Suprapubic skin (tissue), 4 donors: ENCODE measurements around the gene GRIK3. TPM values are rescaled to one million over a fixed set of nuclear protein-coding genes. Genes with fewer than 3 reads are reported as not detected.

Source experiments
- DNase-seq, 2 donors: peaks; one replicate each; pipeline ENCODE4 v3.0.0-alpha.2; 2019; ENCODE audit warnings: low spot score in 2 of 2
- H3K27ac ChIP-seq: fragments of 200-600 bp; sonication (generic); one replicate; pipeline ENCODE4 v1.5.1; 2019
- H3K27me3 ChIP-seq: fragments of 200-600 bp; sonication (generic); one replicate; pipeline ENCODE4 v1.5.1; 2019
- H3K36me3 ChIP-seq: fragments of 200-600 bp; sonication (generic); one replicate; pipeline ENCODE4 v1.5.1; 2019
- H3K4me1 ChIP-seq: fragments of 200-600 bp; sonication (generic); one replicate; pipeline ENCODE4 v1.5.1; 2019
- H3K4me3 ChIP-seq: fragments of 200-600 bp; sonication (generic); one replicate; pipeline ENCODE4 v1.5.1; 2019; ENCODE audit warnings: mild to moderate bottlenecking
- H3K9me3 ChIP-seq: fragments of 200-600 bp; sonication (generic); one replicate; pipeline ENCODE4 v1.5.1; 2019
- EP300 ChIP-seq: sonication (generic); formaldehyde crosslinking; IDR thresholded peaks from one replicate; pipeline ENCODE4 v1.6.1; 2017; ENCODE audit warnings: antibody characterized with exemption
- POLR2A ChIP-seq, 2 donors: fragments of 450-650 bp; IDR thresholded peaks; one replicate each; pipeline ENCODE4 v1.6.1; 2017; ENCODE audit warnings: antibody characterized with exemption in 2 of 2, mild to moderate bottlenecking in 2 of 2, moderate library complexity in 2 of 2
- POLR2AphosphoS5 ChIP-seq, 3 donors: sonication (generic); formaldehyde crosslinking; IDR thresholded peaks; one replicate each; pipeline ENCODE4 v1.6.1; 2017; ENCODE audit warnings: antibody characterized with exemption in 3 of 3
- WGBS: methylation state at CpG from one replicate; pipeline ENCODE4 v1.1.5; 2018; 5-methylcytosine and 5-hydroxymethylcytosine counted together
- total RNA-seq, 4 donors: library from RNA; depleted of rRNA; stranded (reverse); fragments of >200 nt; gene quantifications; one replicate each; pipeline ENCODE4 v1.1.0, GENCODE V29; 2016
- TF ChIP-seq, protein P1 (sequence below), 2 donors: fragments of 200-600 bp in 1 of 2; fragments of 450-650 bp in 1 of 2; sonication (generic) in 1 of 2; IDR thresholded peaks; one replicate each; pipeline ENCODE4 v1.5.1; 2016 to 2019; ENCODE audit warnings: antibody characterized with exemption in 2 of 2, mild to moderate bottlenecking in 1 of 2, moderate library complexity in 1 of 2

GRIK3 gene
- total RNA-seq, 4 donors from 2014 or later, result 0.18 to 0.64 (median 0.37) TPM

DNA sequence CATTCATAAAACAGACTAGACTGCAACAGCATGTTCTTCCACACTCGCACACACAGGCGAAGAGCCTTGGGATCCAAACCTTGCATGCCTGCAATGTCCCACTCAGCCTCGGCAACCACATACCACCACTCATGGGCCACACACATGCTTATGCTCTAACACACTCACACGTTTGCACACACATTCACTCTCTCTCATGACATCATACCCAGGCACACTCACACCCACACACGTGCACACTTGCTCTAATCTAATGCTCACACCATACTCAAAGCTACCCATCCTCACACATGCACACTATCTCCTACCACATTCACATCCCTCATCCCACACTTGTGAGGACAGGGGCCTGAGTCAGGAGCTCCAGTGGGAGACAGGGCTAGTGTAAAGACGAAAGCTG is 50.3 kb downstream of the GRIK3 start:
- Histone ChIP-seq H3K9me3 (no peaks in the 10 kb centered on the region), H3K36me3 (no peaks in the 10 kb centered on the region), H3K4me1 (peaks cover 7% of the 10 kb centered on the region), H3K4me3 (no peak overlapping the region), H3K27me3 (peaks cover 51% of the 10 kb centered on the region), H3K27ac (no peak overlapping the region)
- TF ChIP-seq EP300 (no peak), POLR2A (IDR thresholded peaks at IDR 0.05) (no peak), POLR2AphosphoS5 (IDR thresholded peaks at IDR 0.05) (no peak)
- TF ChIP-seq, protein P1, sequence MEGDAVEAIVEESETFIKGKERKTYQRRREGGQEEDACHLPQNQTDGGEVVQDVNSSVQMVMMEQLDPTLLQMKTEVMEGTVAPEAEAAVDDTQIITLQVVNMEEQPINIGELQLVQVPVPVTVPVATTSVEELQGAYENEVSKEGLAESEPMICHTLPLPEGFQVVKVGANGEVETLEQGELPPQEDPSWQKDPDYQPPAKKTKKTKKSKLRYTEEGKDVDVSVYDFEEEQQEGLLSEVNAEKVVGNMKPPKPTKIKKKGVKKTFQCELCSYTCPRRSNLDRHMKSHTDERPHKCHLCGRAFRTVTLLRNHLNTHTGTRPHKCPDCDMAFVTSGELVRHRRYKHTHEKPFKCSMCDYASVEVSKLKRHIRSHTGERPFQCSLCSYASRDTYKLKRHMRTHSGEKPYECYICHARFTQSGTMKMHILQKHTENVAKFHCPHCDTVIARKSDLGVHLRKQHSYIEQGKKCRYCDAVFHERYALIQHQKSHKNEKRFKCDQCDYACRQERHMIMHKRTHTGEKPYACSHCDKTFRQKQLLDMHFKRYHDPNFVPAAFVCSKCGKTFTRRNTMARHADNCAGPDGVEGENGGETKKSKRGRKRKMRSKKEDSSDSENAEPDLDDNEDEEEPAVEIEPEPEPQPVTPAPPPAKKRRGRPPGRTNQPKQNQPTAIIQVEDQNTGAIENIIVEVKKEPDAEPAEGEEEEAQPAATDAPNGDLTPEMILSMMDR (IDR thresholded peaks at IDR 0.05), result no peak
- 80% methylated on average over 6 of the region's 6 CpGs for WGBS
- no peak for DNase-seq

DNA sequence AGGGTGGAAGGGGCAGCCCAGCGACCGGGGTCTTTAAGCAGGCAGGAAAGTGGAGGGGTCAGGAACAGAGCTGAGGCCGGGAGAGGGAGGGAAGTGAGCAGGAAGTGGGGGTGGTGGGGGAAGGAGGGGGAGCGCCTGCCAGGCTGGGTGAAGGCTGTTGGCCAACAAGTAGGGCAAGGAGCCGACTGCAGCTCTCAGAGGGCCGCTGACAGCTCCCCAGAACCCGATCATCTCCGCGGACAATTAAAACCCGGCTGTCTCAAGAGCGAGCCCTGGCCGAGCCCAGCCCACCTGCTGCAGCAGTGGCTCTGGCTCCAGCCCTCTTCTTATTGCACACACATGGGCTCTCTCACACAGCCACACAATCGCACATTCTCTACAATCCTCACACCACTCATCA is 51.6 kb downstream of the GRIK3 start:
- peaks cover 56% of the 10 kb centered on the region for H3K27me3 ChIP-seq
- no peak overlapping the region for H3K4me3 ChIP-seq
- no peaks in the 10 kb centered on the region for H3K36me3 ChIP-seq
- 18% methylated on average over 13 of the region's 13 CpGs for WGBS
- H3K27ac ChIP-seq, result no peak overlapping the region
- no peak for TF ChIP-seq POLR2AphosphoS5 (IDR thresholded peaks at IDR 0.05)
- no peak for TF ChIP-seq EP300
- TF ChIP-seq POLR2A (IDR thresholded peaks at IDR 0.05), result no peak
- TF ChIP-seq, protein P1 (IDR thresholded peaks at IDR 0.05), result no peak
- no peaks in the 10 kb centered on the region for H3K9me3 ChIP-seq
- DNase-seq, result no peak
- H3K4me1 ChIP-seq, result peaks cover 4% of the 10 kb centered on the region

DNA sequence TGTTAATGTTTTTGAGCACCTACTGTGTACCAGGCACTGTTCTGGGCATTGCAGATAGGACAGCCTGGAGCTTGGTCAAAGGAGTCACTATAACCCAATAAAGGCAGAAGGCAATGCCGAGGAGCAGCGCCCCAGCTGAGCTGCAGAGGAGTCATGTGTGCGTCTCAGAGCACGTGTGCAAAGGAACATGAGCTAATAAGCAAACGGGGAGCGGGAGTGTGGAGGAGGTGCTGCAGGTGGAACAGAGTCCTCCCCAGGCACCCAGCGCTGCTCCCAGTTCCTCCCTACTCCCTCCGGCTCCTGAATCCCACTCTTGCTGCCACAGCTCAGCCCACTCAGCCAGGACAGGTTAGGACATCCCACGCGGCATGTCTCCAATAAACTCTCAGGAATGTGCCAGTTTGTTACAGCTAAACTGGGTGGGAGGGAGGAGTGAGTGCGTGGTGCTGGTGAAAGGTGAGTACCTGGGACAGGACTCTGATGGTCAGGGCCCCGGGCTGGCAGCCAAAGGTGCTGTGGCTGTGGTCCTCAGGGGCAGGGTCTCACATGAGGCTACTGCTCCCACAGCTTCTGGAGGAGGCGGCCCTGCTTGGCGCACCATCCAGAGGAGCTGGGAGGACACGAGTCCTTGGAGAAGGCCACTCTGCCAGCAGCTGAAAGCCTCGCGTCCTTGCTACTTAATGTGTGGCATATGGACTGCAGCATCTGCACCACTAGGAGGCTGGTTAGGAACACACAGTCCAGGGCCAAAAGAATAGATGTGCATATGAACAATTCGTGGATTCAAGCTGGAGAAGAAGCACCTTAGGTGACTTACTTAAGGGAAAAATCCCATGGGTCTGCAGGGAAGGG is 52.3 kb downstream of the GRIK3 start:
- Histone ChIP-seq H3K4me1 (peaks cover 4% of the 10 kb centered on the region), H3K4me3 (no peak overlapping the region), H3K27me3 (peaks cover 60% of the 10 kb centered on the region), H3K36me3 (no peaks in the 10 kb centered on the region), H3K27ac (no peak overlapping the region), H3K9me3 (no peaks in the 10 kb centered on the region)
- DNase-seq, result no peak
- TF ChIP-seq EP300, result no peak
- no peak for TF ChIP-seq POLR2A (IDR thresholded peaks at IDR 0.05)
- TF ChIP-seq POLR2AphosphoS5 (IDR thresholded peaks at IDR 0.05), result no peak
- TF ChIP-seq, protein P1 (IDR thresholded peaks at IDR 0.05), result no peak
- WGBS, result 58% methylated on average over 11 of the region's 18 CpGs

DNA sequence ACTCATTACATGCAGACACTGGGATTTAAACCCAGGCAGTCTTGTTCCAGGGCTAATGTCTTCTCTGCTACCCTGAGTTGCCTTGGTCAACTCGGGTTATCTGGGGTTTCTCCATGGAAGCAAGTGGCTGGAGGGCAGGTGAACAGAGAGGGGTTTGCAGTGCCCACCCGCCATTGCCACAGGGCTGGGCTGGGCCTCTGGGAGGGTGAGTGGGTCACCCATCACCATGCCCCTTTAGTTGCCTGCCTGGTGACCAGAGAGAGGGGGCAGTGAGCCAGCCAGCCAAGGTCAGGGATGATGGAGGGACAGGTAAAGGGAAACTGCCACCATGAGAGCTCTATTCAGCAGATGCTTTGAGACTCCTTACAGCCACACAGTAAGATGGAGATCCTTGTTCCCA is 53.2 kb downstream of the GRIK3 start:
- no peaks in the 10 kb centered on the region for H3K9me3 ChIP-seq
- peaks cover 60% of the 10 kb centered on the region for H3K27me3 ChIP-seq
- no peaks in the 10 kb centered on the region for H3K36me3 ChIP-seq
- TF ChIP-seq EP300 (no peak), POLR2AphosphoS5 (IDR thresholded peaks at IDR 0.05) (no peak), POLR2A (IDR thresholded peaks at IDR 0.05) (no peak)
- TF ChIP-seq, protein P1 (IDR thresholded peaks at IDR 0.05), result no peak
- no peak overlapping the region for H3K4me3 ChIP-seq
- H3K27ac ChIP-seq, result no peak overlapping the region
- H3K4me1 ChIP-seq, result peaks cover 4% of the 10 kb centered on the region
- no peak for DNase-seq
- 89% methylated on average over 1 of the region's 2 CpGs for WGBS

DNA sequence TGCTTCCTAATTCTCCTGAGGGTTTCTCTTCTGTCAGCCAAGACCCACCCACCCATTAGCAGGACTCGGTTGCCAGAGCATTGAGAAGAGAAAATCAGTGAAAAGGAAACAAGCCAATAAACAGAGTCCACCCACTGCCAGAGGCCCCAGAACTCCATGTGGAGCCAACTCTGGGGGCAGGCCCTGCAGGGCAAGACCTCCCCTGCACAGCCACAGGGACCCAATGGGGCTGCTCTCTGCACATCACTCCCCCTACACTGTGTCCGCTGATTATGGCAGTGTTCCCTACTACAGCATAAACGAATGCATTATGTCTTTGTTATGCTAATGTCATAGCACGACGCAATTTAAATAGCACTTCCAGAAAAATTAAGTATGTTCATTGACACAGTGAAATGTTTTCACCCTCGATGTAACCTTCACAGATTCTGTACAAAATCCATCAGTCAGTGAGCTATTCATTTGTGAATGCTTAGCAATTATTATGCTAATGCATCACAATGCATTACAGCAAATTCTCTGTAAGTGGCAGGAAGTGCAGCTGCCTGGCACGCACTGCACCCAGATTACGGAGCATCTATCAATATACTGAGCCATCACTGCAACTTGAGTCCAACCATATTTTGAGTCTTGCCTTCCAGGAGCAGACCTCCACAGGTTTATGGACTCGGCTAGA is 56.4 kb downstream of the GRIK3 start:
- Histone ChIP-seq H3K4me1 (peaks cover 4% of the 10 kb centered on the region), H3K27me3 (peaks cover 46% of the 10 kb centered on the region), H3K36me3 (no peaks in the 10 kb centered on the region), H3K27ac (no peak overlapping the region), H3K4me3 (no peak overlapping the region), H3K9me3 (no peaks in the 10 kb centered on the region)
- WGBS, result 70% methylated on average over 9 of the region's 9 CpGs
- TF ChIP-seq, protein P1 (IDR thresholded peaks at IDR 0.05), result no peak
- no peak for TF ChIP-seq POLR2AphosphoS5 (IDR thresholded peaks at IDR 0.05)
- TF ChIP-seq EP300, result no peak
- no peak for TF ChIP-seq POLR2A (IDR thresholded peaks at IDR 0.05)
- DNase-seq, result no peak
